Large intestine (tissue), 1 donor: ENCODE measurements around the gene LDHD. TPM values are rescaled to one million over a fixed set of nuclear protein-coding genes. Genes with fewer than 3 reads are reported as not detected.

Source experiments
- polyA plus RNA-seq: library from polyadenylated mRNA; unstranded; fragments of 120-200 nt; gene quantifications from one replicate; pipeline ENCODE4 v1.2.1, GENCODE V29; 2013

The LDHD gene
- polyA plus RNA-seq, 1 donor: 2.2 TPM

Other genes with a start within 250 kb of the LDHD start
- gene WDR59, start 131.7 kb downstream of the LDHD start, polyA plus RNA-seq: 66.8 TPM
- 14.0 TPM for gene ZNRF1, start 117.8 kb downstream of the LDHD start, polyA plus RNA-seq
- 8.3 TPM for gene ZFP1, start 31.7 kb upstream of the LDHD start, polyA plus RNA-seq
- gene CTRB2, start 90.4 kb upstream of the LDHD start, polyA plus RNA-seq: not detected
- gene CTRB1, start 102.2 kb upstream of the LDHD start, polyA plus RNA-seq: not detected
- 58.6 TPM for gene BCAR1, start 134.8 kb upstream of the LDHD start, polyA plus RNA-seq